Choroid plexus epithelial cell (primary cell): Measurements from ENCODE around the gene CPNE7.

Experiments used
- DNase-seq: peaks from one replicate; pipeline ENCODE4 v3.0.0-alpha.2; 2010; ENCODE audit warnings: low read depth
- H3K4me3 ChIP-seq: 2 replicates; pipeline ENCODE4 v1.5.1; 2011; ENCODE audit warnings: low read depth, mild to moderate bottlenecking, control low read depth, low read length, moderate library complexity
- CTCF ChIP-seq: conservative IDR thresholded peaks from 2 replicates; pipeline ENCODE4 v1.5.1; 2011; ENCODE audit warnings: low read depth, mild to moderate bottlenecking, control low read depth, inconsistent platforms, low read length, moderate library complexity

Gene CPNE7

GRCh38 chr16:89615176-89615575 is 39.6 kb downstream of the CPNE7 start:
- DNase-seq = no peak
- H3K4me3 ChIP-seq = no peak overlapping the region
- no peak for TF ChIP-seq CTCF

- no peak for DNase-seq
- H3K4me3 ChIP-seq = no peak overlapping the region
- peak; percentile 79 for TF ChIP-seq CTCF
These were observed 40.1 kb downstream of the CPNE7 start for GRCh38 chr16:89615596-89616090.

- H3K4me3 ChIP-seq = no peak overlapping the region
- TF ChIP-seq CTCF = no peak
- DNase-seq = no peak
These were observed 41.1 kb downstream of the CPNE7 start for GRCh38 chr16:89616623-89617022.

GRCh38 chr16:89617036-89617435 is 41.5 kb downstream of the CPNE7 start:
- no peak overlapping the region for H3K4me3 ChIP-seq
- TF ChIP-seq CTCF = no peak
- no peak for DNase-seq

- H3K4me3 ChIP-seq = no peak overlapping the region
- TF ChIP-seq CTCF = no peak
These were observed 42.8 kb downstream of the CPNE7 start for GRCh38 chr16:89618109-89618998.

GRCh38 chr16:89619840-89620239 is 44.3 kb downstream of the CPNE7 start:
- no peak for TF ChIP-seq CTCF
- no peak overlapping the region for H3K4me3 ChIP-seq
- DNase-seq = peak; percentile 44

More at GRCh38 chr16:89618109-89618998, 42.8 kb downstream of the CPNE7 start:
- peak; percentile 40 for DNase-seq

- no peak for TF ChIP-seq CTCF
- DNase-seq = no peak
- H3K4me3 ChIP-seq = no peak overlapping the region
These were observed 44.9 kb downstream of the CPNE7 start for GRCh38 chr16:89620406-89620841.
